ENCODE results near the gene SEC22C.
"Not testable (repeated sequence)": the region's sequence is repeated elsewhere in the genome, so short reads cannot be mapped to it uniquely, and the experiment has no call there.

Gene SEC22C, protein sequence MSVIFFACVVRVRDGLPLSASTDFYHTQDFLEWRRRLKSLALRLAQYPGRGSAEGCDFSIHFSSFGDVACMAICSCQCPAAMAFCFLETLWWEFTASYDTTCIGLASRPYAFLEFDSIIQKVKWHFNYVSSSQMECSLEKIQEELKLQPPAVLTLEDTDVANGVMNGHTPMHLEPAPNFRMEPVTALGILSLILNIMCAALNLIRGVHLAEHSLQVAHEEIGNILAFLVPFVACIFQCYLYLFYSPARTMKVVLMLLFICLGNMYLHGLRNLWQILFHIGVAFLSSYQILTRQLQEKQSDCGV

DNA sequence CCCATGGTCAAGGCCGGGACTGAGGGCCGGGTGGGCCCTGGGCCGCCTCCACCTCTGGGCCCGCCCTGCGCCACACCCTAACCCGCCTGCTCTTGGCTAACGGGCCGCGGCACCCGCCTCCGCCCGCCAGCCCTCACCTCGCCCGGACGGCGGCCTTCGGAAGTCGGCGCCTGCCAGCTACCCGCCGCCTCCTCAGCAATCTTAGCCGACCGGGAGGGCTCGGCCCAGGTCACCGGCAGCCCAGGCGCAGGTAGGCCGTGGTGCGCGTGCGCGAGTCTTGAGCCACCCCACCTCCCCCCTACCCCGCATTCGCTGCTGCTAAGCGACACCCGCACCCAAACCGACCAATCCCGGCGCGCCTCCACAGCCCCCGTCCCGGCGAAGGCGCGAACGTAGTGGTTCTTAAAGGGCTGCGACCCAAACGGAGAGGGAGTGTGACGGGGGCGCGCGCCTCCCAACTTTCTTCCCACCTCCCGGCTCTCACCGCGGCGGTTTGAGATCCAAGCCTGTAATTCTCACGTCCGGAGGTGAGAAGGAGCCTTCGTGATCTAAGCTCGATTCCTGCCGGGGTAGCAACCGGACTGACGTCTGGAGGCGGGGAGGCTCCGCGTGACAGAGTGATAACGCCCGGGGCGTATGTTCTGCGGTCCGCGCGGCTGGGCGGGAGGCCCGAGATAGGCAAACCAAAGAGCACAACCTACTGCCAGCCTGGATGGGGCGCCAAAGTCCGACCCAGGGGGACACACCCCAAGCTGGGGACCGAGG lies at the start of gene SEC22C:
TSS of gene SEC22C (minus strand) at position 259 of the 765 bp plus-strand sequence. CDS start 12,921 bp downstream, outside the sequence.
- DNase-seq, result peak; percentile 79

DNA sequence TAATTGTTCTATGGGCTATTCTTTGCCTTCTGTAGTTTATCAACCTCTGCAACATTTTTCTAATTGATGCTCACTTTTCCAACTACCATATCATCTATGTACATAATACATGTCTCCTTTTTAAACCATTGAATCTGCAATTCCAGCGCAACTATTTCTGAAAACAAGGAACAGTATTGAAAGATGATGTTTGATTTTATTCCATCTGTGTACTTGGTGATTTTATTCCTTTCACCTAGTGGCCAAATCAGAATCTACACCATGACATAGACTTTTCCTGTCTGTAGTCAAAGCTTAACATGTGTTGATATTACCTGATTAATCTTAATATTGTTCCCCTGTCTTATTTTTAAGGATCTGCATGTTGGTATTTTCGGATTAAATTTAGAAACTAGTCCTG lies 31.7 kb upstream of the SEC22C start:
- DNase-seq, result no peak

DNA sequence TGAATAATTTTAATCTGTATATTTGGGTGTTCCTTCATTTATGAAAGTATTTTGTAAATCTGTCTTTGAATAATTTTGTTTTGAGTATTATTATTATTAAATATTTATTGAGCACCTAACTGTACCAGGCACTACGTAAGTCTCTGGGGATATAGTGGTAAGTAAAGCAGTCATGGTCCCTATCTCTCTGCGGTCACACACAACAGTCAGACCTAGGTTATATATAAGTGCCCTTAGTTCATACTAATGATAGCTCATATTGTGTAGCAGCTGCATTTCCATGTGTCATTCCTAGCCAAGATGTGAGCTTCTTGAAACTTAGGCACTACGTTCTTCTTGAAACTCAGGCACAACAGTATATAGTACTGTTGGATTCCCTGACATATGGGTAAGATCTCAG lies 31.2 kb upstream of the SEC22C start:
- no peak for DNase-seq

DNA sequence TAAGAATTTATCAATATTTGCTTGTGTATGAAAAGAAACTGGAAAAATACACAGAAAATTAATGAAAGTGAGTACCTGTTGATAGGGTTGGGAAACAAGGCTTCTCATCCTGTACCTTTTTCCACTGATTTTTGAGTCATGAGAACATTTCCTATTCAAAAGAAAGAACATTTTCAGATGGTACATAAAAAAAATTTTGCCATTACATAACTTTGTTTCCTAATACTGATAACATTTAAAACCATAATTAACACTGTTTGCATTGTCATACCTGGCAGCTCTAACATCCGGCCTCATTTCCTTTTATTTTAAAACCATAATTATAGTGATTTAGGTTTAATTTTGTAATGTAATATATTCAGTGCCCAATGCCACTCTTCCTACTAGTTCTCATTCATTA lies 30.4 kb upstream of the SEC22C start:
- no peak for DNase-seq

DNA sequence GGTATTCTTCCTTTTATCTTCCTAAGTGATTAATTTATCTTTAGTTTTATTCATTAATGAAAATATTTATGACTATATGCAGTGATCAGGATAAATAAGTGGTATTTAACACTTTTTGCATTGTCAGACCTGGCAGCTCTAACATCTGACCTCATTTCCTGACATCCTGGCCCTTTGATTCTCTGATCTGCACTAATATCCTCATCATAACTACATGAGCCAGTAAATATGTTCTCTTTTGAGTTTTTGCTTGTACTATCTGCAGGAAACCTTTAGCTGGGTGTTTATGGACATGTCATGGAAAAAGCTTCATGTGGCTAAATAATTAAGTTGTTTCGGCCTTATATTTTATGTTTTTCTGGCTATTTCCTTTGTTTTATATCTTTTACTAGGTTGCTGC lies 29.2 kb upstream of the SEC22C start:
- DNase-seq, result no peak

DNA sequence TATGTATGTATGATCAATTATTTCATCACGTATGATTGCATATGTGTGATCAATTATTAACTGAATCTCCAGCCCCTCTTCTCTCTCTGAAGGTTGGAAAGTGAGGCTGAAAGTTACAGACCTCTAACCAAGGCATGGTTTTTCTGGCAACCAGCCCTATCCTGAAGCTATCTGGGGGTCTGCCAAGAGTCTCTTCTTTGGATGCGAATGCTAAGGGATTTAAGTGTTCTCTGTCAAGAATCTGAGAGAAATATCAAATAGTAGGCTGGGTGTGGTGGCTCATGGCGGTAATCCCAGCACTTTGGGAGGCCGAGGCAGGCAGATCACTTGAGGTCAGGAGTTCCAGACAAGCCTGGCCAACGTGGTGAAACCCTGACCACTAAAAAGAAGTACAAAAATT lies 26.8 kb upstream of the SEC22C start:
- DNase-seq, result no peak

DNA sequence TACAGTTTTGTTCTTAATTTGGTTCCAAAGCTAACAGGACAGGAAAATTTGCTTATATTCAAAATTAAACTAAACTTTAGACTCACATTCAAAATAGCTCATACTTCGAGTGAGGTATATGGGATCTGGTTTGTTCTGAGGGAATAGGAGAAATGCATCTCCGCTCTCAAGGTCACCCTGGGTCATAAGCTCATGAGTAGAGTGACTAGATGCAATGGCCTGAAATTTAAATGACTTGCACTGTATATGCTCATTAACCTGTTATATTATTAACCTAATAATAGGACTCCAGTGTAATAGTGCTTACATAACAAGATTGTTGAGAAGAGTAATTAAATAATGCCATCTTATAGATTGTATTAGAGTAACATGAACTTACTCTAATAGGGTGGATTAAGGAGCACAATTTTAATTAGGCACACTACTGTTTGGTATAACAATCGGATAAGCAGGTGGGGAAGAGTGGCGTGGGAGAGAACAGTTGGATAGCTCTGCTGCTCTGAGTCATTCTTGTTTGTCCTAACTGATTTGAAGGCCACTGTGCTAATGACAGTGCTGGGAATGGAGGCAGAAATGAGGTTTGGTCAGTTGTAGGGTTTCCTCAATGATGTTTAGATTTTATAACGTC lies 23.9 kb upstream of the SEC22C start:
- no peak for DNase-seq

DNA sequence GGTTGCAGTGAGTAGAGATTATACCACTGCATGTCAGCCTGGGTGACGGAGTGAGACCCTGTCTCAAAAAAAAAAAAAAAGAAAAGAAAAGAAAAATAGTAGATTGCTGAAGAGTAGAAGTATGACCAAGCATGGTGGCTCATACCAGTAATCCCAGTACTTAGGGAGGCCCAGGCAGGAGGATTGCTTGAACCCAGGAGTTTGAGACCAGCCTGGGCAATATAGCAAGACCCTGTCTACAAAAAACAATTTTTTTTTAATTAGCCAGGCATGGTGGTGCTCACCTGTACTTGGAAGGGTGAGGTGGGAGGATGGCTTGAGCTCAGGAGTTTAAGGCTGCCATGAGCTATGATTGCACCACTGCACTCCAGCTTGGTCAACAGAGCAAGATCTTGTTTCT lies 21.2 kb upstream of the SEC22C start:
- DNase-seq, result no peak

DNA sequence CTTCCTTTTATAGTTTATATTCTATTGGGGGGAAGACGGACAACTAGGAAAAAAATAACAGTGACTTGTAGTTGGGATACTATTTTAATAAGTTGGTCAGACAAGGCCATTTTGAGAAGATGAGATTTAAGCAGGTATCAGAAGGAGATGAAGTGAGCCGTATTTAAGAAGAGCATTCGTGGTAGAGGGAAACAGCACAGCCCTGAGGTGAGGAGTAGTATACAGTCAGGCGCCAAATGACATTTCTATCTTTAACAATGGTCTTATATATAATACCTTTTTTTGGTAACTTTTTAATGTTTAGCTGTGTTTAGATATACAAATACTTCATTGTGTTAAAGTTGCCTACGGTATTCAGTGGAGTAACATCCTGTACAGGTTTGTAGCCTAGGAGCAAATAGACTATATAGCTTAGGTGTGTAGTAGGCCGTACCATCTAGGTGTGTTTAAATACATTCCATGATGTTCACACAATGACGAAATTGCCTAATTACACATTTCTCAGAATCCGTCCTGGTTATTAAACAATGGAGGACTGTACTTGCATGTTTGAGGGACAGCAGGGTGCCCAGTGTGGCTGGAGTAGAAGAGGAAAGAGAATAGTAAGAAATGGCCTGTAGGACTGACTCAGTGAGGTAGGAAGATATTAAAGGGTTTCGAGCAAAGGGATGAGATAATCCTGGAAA lies 20.3 kb upstream of the SEC22C start:
- no peak for DNase-seq

DNA sequence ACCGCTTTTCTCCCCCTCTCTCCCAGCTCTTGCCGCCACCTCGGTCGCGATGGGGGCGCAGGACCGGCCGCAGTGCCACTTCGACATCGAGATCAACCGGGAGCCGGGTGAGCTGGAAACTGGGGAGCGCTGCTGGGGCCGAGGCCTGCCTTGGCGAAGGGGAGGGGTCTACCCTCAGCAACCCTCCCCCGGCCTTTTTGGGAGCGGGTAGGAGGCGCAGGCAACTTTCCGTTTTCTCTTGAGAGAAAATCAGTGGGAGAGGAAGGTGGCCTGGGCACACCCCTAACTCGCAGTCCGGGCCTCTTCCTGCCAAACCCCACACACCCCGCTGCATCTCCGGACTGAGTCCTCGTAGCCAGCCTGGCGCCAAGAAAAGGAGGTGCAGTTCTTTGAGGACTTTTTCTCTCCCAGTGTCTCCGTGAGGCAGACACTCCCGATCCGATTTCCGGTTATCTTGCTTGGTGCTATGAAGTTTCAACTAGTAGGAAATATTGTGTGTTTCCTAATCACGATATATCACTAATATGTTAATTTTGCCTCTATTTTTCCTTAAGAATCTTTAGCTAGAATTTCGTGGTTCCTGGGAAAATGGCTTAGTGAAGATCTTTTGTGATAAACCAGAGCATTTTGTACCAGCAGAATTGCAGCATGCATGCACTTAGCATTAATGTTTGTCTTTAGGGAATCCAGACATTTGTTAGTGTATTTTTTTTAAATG lies 19.4 kb upstream of the SEC22C start:
- peak; percentile 27 for DNase-seq

DNA sequence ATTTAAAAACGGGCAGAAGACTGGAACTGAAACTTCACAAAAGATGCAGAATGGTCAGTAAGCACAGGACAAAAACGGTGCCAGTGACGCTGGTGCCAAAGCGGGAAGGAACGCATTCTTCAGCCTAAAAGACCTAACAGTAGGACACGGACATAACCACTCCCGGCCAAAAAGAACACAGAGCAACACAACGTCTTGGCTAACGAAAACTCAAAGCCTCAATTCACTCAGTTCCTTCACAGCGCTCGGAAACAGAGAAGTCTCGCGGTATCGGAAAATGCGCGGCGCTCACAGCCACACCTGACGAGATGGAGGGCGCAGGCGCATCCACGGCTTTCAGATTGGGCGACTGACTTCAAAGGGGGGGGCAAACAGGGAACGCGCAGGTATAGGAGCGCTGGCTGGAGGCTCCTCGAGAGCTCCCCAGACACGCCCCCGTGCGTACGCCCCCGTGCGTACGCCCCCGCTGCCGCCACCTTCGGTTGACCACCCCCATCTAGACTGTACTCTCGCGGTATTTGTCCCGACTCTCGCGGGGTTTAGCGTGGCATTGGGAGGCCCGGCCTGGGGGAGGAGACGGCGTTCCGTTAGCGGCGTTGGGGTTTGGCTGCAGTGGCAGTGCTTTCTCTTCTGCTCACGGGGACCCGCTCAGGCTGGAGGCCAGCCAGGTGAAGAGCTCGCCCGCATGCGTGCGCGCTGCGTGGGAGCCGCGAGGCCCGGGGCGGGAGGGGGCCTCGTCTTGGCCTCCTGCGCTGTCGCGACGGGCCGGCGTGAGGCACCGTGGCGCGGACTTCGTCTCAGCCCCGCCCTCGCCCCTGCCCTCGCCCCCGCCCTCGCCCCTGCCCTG lies 18.6 kb upstream of the SEC22C start, which contains the start of gene NKTR:
TSS of gene NKTR (plus strand) at position 576 of the 847 bp plus-strand sequence. CDS start 321 bp downstream, outside the sequence.
- peak; percentile 91 for DNase-seq

DNA sequence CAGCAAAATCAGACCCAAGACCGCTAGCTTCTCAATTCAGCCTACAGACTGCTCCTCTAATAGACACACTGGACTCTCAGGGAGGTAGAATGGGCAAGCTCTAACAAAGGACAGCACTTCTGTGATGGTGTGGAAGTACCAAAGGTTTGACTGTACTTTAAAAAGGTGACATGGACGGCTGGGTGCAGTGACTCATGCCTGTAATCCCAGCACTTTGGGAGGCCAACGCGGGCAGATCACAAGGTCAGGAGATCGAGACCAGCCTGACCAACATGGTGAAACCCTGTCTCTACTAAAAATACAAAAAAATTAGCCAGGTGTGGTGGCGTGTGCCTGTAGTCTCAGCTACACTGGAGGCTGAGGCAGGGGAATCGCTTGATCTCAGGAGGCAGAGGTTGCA lies 15.3 kb upstream of the SEC22C start:
- not testable (repeated sequence) for DNase-seq

DNA sequence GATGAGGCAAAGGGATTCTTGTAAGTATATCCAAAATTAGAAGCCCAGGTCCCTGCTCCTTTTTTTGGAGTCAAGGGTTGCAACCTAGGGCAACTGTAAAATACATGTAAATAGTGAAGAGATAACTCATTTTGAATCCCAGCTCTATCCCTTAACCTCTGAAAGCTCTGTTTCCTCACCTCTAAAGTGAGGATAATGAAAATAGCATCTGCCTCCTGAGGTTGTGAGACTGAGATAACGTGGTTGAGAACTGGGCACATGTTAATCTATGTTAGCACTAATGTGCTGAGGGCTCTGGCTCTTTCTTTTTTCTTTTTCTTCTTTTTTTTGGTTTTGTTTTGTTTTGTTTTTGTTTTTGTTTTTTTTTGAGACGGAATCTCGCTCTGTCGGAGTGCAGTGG lies 13.9 kb upstream of the SEC22C start:
- DNase-seq, result no peak

DNA sequence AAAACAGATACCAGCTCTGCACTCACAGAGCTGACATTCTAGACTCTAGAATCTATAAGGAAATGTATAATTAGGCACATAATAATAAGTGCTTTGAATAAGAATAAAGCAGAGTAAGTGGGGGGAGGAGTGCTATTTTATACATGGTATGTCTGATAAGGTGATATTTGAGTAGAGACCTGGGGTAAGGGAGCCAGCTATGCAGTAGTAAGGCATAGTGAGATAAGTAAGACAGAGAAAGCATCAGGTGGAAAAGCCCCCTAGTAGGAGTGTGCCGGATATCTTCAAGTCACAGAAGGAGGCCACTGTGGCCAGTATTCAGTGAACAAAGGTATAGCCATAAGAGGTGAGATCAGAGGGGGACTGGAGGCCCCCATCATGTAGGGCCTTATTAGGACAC lies 11.9 kb upstream of the SEC22C start:
- no peak for DNase-seq

DNA sequence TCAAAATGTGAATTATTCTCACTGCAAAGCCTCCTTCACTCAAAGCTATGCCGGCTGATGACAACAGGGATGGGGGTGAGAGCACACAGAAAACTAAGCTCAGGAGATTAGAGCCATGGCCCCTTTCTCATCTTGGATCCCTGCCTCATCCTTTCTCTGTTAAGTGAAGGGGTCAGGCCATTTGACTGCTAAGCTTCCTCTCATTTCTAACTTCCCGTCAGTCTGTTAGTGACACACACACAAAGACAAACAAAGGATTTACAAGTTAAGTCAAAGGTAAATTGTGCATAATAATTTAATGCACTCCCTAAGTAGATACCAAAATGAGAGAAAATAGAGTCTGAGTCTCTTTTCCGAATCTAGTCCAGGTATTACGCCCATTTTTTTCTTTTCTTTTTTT lies 10.0 kb upstream of the SEC22C start:
- no peak for DNase-seq

DNA sequence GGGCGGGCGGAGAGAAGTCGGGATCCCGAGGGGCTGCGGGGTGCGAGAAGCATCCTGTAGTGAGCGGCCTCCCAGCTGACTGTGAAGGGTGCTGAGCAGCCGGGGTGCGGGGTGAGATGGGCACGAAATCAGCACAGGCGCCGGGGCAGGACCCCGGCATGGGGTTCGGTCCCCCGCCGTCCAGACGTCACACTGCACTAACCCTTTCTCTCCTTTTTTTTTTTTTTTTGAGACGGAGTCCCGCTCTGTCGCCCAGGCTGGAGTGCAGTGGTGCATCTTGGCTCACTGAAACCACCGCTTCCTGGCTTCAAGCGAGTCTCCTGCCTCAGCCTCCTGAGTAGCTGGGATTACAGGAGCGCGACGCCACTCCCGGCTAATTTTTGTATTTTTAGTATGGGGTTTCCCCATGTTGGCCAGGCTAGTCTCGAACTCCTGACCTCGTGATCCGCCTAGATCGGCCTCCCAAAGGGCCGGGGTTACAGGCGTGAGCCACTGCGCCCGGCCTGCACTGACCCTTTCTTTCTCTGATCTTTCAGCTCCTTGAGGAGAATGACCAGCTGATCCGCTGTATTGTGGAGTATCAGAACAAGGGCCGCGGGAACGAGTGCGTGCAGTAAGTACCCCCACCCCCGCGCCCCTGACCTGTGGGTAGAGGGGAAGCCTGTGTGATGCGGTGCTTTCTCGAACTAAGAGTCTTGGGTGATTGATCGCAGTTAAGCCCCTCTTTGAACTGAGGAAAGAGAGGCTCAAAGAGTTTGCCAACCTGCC lies 9.4 kb upstream of the SEC22C start:
- DNase-seq, result no peak

DNA sequence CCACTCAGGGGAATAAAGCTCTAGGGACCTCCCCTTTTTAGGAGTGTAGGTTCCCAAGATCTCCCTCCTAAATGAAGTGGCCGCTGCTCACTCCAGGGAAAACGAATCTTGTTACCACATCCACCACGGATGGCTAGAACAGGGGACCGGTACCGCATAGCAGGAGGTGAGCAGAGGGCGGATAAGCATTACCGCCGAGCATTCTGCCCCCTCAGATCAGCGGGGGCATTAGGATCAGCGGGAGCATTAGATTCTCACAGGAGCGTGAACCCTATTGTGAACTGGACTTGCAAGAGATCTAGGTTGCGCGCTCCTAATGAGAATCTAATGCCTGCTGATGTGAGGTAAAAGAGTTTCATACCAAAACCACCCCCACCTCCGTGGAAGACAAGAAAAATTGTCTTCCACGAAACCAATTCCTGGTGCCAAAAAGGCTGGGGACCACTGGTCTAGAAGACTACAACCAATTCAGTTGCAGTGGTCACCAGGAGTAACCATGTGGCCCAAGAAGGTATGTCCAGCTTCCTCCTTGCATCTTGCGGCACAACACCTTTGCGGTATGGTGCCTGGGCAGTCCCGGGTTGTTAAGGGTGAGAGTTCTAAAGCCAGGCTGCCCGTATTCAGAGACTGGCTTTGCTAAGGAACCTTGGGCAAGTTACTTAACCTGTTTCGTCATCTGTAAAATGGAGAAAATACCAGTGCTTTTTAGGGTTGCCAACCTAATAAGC lies 7.8 kb upstream of the SEC22C start:
- DNase-seq, result no peak

DNA sequence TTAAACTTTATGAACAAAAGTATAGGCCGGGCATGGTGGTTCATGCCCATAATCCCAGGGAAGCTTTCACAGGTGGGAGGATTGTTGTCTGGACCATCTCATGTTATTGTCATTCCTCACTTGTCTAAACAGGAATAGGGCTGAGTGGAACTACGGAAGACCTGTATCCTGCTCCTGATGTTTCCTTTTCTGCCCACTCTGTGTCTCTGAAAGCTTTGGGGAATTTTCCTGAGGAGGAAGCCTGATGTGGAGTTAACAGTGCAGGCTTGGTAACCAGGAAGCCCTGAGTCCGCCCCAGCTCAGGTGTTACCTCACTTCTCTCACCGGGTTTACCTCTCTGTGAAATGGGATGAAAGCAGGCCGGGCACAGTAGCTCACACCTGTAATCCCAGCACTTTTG lies 6.9 kb upstream of the SEC22C start:
- DNase-seq, result no peak

DNA sequence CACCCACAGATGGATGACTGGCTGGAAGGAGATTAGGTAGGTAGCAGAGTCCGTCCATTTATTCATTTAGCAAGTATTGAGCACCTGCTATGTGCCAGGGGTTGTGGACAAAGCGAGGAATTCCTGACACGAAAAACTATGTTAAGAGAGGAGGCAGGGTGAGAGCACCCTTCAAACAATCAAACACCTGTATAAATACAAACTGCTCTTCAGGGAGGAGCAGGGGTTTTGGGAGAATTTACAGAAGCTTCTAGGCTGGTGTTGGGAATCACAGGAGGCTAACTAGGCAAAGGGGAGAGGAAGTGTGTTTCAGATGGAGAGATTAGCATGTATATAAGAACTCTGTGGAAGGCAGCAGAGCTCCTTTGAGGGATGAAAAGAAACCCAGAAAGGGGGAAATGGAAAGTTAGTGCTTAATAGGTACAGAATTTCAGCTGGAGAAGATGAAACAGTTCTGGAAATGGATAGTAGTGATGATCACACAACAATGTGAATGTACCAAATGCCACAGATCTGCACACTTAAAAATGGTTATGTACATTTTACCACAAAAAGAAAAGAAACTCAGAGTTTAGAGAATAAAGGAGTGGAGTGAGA lies 805 bp upstream of the SEC22C start:
- DNase-seq, result no peak

DNA sequence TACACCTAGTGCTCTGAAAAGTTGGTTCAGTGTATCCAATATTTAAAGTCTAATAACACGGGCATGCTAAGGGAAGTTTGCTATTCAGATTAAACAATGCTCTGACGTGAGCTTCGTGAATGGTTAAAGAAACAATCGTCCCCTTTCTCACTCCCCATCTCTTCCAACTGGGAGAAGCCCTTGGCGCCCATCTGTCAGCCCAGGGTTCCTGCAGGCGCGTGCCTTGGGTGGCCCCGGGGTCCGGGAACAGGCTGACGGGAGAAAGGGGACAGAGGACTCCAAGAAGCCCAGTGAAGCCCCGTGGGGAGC lies 413 bp downstream of the SEC22C start:
- DNase-seq, result no peak
